CD4-positive, alpha-beta T cell treated with Interleukin-6 for 4 hours (primary cell): ENCODE data around the gene ETV7.
"Not testable (repeated sequence)": the region's sequence is repeated elsewhere in the genome, so short reads cannot be mapped to it uniquely, and the experiment has no call there.

Experiments used
- DNase-seq: peaks from one replicate; pipeline ENCODE4 v3.0.0-alpha.2; 2020; ENCODE audit warnings: mixed read lengths

ETV7 gene

DNA sequence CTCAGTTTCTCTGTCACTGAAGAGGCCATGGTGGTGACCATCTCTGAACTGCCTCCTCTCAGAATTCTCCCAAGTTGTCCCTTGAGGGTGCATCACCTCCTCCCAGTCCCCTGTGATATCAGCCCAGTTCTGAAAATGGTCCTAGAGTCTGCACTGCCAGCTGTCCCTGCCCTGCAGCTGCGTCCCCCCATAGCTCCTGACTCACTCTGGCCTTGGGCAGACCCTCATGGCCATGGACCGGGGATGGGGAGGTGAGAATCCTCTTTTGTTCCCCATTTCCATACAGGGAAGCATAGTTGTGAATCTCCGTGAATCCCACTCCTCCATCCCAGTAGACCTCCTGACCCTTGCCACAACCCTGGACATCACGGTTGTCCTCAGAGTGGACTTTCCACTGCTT lies 4.5 kb downstream of the ETV7 start:
- DNase-seq, result no peak

GRCh38 chr6:36381502-36382389 lies 5.7 kb downstream of the ETV7 start:
- DNase-seq, result no peak

GRCh38 chr6:36380166-36380565 lies 7.3 kb downstream of the ETV7 start:
- DNase-seq, result no peak

DNA sequence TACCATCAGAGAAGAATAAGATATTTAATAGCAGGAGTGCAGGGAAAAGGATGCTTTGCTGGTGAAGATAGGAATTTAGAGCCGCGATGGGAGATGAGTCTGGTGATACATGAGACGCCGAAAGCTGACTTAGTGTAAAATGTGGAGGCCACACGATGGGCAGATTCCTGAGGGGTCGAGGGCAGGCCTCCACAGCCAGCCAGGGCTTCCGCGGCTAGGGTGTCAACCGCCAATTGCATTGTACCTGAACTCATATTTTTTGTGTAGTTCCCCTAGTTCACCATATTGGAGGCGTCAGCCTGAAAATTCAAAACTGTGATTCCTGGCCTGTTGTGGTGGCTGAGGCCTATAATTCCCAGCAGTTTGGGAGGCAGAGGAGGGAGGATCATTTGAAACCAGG lies 8.5 kb downstream of the ETV7 start:
- no peak for DNase-seq

- no peak for DNase-seq
These were observed 9.1 kb downstream of the ETV7 start for GRCh38 chr6:36378243-36378920.

DNA sequence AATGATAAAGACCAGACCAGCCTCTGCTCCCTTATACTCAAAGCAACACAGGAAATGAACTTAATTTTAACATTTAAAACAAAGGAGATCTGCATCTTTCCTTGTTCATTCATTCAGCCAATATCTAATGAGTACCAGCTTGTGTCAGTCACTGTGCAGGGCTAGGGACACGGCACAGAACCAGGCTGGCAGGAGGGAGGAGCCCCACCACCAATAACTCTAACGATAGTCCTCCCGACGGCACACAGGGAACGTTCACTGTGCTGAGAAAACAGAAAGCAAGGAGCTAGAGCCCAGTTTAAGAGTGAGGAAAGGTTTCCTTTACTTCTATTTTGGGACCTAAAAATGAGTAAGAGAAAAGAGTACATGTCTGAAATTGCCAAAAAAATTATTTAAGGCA lies 9.9 kb downstream of the ETV7 start:
- no peak for DNase-seq

DNA sequence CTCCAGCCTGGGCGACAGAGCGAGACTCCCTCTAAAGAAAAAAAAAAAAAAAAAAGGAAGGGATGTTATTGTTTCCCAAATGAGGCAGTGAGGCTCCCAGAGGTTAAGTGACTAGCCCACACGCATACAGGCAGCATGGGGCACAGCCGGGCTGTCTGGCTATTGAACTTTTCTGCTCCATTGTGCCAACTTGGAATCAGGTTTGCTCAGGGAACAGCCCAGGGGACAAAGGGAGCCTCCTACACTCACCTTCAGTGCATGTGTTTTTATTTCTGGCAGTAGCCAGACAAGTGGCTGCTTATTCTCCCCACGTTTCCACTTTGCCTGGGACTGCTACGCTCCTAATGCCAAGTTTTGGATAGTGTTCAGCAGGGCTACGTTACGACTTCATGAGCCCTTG lies 10.7 kb downstream of the ETV7 start:
- DNase-seq, result no peak

DNA sequence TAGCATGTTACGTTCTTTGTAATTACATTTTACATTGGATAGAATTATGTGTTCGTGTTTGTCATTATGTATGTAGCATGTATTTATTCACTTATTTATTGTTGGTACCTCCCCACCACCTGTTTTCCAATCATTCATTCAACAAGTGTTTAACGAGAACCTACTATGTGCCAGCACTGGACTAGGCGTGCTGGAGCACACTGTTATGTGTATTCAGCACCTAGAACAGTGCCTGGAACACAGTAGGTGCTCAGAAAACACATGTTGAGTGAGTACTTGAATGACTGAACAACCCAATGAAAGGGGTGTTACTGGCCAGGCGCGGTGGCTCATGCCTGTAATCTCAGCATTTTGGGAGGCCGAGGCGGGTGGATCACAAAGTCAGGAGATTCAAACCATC lies 11.3 kb downstream of the ETV7 start:
- no peak for DNase-seq

GRCh38 chr6:36375644-36376155 lies 11.8 kb downstream of the ETV7 start:
- no peak for DNase-seq

DNA sequence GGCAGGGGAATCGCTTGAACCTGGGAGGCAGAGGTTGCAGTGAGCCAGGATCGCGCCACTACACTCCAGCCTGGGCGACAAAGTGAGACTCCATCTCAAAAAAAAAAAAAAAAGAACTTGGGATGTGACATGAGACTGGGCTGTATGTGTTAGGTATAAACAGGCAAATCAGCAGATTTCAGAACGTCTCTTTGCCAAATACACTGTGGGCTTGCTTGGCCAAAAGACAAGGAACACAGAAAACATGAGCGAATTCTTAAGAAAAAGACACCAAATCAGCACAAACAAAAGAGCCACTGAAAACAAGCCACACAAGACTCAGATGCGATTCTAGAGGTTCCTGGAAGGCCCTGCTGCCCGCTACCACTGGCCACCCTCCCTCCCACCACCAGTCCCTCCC lies 12.5 kb downstream of the ETV7 start:
- no peak for DNase-seq

- DNase-seq, result no peak
These were observed 13.3 kb downstream of the ETV7 start for GRCh38 chr6:36374194-36374593.

DNA sequence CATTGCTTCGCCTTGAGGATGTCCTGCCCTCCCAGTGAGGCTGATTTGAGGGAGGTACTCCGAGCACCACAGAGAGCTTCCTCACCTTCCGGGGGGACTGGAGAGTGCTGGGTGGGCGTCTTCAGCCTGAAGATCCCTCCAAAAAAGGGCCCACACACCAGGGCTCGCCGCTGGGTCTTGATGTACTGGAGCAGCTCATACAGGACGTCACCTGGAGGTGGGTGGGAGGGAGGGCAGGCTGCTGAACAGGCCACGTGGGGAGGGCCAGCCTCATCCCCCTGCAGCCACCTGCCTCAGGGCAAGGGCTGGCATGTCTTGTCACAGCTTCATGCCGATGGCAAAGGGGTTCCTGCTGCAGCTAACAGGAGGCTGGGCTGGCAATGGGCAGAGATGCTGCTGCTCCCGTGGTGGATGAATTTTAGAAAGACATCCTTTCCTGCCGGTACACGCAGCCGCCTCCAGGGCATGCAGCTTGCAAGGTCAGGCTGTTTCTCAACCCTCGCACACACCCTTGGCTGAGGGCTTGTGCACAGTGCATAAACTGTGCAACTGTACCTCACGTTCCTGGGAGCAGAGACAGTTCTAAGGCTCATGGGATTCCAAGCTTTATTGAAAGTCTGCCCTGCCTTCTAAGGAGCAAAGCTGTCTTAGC lies 14.0 kb downstream of the ETV7 start:
- DNase-seq, result no peak

- DNase-seq, result no peak
These were observed 15.4 kb downstream of the ETV7 start for GRCh38 chr6:36372088-36372487.

DNA sequence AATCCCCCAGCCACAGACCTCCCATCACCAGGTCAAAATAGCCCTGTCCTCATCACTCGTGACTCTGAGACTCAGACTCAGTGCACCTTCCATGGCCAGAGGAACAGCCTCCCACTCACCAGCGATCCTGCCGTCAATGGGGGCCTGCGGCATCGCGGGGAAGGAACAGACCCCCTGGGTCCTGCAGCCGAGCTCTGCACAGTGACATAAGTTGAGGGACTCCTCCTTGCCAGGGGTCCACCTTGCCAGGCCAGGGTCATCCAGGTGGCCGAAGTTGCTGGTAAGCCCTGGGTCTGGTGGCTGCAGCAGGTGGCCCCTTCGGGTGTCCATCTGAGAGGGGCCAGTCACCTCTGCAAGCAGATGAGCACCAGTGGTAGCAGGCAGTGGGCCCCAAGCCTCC lies 16.3 kb downstream of the ETV7 start:
- DNase-seq, result no peak

- no peak for DNase-seq
These were observed 16.8 kb downstream of the ETV7 start for GRCh38 chr6:36370638-36371037.

DNA sequence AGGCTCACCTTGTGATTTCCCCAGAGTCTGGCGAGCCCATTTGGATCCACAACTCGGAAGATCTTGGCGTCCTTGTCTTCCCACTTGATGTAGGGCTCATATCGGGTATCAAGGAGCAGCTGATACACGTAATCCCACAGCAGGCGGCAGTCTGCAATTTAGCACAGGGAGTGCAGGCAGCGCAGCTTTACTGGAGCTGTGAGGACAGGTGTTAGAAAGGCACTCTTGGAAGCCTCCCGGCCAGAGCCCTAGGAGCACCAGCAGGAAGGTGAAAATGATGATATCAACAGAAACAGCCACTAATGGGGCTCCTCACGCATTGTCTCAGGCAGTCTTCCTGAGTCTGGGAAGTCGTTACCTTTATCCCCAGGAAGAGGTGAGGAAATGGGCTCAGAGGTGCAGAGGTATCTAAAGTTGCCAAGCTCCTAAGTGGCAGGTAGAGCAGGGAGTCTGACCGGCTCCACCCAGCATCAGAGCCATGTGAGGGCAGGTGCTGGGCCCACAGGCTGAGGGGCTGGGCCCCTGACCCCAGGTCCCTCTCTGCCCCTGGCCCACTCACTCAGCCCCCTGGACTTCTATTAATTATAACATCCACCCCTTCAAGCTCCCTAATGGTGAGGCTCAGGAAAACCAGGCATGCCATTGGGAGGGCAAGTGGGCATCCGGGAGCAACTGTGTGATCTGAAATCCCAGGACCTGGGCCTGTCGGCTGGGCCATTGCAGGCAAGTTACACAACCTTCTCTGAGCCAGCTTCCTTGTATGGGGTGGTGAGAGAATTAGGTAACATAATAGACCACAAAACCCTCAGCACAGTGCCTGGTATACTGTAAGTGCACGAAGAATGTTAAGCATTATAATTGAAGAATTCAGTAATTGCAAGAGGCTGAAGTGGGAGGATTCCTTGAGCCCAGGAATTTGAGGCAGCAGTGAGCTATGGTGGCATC lies 18.3 kb downstream of the ETV7 start:
- no peak for DNase-seq

- DNase-seq, result no peak
These were observed 19.0 kb downstream of the ETV7 start for GRCh38 chr6:36368421-36368820.

DNA sequence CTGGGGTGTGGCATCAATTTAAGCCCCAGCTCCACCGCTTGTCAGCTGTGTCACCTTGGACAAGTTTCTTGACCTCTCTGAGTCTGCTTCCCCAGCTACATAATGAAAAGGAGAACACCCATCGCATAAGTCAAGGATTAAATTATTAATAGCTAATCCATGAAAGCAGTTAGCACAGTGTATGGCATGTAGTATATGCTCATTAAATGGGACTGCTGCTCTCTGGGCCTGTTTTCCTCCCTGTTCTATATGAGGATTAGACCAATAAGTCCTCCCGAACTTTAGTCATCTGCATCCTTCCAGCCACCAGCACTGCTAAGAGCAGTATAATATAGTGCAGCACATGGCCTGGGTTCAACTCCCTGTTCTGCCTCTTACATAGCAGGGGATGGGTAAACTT lies 19.7 kb downstream of the ETV7 start:
- DNase-seq, result no peak

GRCh38 chr6:36364669-36365479 lies 22.6 kb downstream of the ETV7 start:
- no peak for DNase-seq

DNA sequence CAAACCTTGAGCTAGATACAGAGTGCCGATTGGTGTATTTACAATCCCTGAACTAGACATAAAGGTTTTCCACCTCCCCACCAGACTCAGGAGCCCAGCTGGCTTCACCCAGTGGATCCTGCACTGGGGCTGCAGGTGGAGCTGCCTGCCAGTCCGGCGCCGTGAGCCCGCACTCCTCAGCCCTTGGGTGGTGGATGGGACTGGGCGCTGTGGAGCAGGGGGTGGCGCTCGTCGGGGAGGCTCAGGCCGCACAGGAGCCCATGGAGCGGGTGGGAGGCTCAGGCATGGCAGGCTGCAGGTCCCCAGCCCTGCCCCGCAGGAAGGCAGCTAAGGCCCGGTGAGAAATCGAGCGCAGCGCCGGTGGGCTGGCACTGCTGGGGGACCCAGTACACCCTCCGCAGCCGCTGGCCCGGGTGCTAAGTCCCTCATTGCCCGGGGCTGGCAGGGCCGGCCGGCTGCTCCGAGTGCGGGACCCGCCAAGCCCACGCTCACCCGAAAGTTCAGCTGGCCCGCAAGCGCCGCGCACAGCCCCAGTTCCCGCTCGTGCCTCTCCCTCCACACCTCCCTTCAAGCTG lies 23.3 kb downstream of the ETV7 start:
- not testable (repeated sequence) for DNase-seq

DNA sequence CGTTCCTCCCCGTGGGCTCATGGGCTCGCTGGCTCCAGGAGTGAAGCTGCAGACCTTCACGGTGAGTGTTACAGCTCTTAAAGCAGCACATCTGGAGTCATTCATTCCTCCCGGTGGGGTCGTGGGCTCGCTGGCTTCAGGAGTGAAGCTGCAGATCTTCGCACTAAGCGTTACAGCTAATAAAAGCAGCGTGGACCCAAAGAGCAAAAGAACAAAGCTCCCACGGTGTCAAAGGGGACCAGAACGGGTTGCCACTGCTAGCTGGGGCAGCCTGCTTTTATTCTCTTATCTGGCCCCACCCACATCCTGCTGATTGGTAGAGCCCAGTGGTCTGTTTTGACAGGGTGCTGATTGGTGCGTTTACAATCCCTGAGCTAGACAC lies 24.1 kb downstream of the ETV7 start:
- not testable (repeated sequence) for DNase-seq
